ENCODE results near the gene FAM177B.
"Not testable (repeated sequence)": the region's sequence is repeated elsewhere in the genome, so short reads cannot be mapped to it uniquely, and the experiment has no call there.

The FAM177B gene

DNA sequence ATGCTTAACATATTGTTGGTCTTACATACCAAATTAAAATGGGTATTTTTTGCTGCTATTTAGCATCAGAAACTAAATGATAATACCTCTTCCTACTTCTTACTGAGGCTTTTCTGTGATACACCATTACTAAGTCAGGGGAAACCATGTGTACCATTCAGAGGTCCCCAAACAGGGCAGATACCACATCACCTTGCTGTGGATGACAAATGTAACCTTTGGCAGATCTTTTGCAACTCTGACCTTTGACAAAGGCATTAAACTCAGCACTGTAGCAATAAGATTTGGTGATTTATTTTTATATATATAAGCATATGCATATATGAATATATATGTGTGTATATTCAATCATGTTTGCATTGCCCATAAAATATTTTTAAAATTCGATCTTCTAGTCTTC, 2.9 kb downstream of the FAM177B start:
- DNase-seq (ENCODE audit: low read depth in 2 of 3, low spot score in 2 of 3) = no peak

DNA sequence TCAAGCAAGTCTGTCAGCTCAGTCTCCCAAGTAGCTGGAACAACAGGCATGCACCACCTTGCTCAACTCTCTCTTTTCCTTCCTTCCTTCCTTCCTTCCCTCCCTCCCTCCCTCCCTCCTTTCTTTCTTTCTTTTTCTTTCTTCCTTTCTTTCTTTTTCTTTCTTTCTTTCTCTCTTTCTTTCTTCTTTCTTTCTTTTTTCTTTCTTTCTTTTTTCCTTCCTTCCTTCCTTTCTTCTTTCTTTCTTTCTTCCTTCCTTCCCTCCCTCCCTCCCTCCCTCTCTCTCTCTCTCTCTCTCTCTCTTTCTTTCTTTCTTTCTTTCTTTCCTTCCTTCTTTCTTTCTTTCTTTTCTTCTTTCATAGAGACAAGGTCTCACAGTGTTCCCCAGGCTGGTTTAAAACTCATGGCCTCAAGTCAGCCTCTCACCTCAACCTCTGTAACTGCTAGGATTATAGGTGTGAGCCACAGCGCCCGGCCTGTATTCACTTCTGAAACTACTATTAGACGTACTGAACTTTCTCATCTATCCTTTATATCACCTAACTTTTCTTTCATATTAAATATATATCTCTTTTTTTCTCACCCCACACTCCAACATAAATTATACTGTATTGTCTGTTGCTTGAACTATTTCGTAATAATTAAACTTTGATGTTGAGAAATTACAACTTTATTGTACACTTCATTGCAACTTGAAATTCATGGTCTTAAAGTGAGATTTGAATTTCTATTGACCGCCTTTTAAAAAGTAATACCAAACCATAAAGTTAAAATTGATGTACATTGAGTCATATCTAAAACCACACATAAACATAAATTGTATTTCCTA, 4.8 kb downstream of the FAM177B start:
- not testable (repeated sequence) for DNase-seq (ENCODE audit: low read depth in 2 of 3, low spot score in 2 of 3)

DNA sequence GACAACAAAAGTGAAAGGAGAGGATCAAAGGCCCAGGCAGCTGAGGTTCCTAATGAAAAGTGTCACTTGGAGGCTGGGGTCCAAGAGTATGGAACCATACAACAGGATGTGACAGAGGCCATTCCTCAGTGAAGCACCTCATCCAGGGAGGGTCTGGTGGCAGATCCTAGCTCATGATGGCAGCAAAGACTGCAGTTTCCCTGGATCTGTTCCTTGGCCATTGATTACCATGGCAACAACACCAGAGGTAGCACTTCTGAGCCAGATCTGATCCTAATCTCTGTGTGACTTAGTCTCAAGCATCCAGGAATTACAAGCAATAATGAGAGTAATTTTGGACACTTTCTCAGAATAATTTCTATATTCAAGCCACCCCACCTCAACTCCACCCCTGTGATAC, 12.9 kb downstream of the FAM177B start:
- DNase-seq (ENCODE audit: low read depth in 2 of 3, low spot score in 2 of 3) = no peak

DNA sequence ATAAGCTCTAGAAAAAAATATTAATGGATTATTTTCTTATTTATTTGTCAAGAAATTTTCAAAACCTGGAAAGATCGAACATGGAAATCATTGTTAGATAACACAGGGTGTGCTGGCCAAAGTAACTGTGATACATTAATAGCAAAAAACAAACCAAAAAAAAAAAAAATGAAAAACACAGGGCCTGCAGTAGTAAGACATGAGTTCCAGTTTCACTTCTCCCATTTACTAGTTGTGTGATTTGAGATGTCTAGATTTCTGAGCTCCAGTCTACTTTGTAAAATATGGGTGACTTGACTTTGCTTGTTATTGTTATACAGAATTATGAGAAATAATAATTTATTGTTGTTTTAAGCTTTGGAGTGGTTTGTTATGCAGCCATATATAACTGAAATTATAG, 13.6 kb downstream of the FAM177B start:
- no peak for DNase-seq (ENCODE audit: low read depth in 2 of 3, low spot score in 2 of 3)

DNA sequence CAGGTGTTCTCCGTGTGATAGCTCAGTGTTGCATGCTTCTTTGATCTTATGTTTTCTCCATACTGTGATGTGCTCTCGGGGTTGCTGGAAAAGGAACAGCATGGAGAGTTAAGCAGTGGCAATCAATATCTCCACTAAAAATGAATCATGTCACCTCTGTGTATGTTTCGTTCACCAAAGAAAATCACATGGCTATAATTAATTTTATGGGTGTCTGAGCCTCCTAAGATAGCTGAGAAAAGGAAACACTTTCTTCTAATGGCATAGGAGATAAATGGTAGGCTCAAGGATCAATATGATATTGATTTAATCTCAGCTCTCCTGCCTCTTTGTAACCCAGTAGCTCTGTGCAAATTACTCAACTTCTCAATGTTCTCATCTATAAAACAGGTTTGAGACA, 14.3 kb downstream of the FAM177B start:
- no peak for DNase-seq (ENCODE audit: low read depth in 2 of 3, low spot score in 2 of 3)

DNA sequence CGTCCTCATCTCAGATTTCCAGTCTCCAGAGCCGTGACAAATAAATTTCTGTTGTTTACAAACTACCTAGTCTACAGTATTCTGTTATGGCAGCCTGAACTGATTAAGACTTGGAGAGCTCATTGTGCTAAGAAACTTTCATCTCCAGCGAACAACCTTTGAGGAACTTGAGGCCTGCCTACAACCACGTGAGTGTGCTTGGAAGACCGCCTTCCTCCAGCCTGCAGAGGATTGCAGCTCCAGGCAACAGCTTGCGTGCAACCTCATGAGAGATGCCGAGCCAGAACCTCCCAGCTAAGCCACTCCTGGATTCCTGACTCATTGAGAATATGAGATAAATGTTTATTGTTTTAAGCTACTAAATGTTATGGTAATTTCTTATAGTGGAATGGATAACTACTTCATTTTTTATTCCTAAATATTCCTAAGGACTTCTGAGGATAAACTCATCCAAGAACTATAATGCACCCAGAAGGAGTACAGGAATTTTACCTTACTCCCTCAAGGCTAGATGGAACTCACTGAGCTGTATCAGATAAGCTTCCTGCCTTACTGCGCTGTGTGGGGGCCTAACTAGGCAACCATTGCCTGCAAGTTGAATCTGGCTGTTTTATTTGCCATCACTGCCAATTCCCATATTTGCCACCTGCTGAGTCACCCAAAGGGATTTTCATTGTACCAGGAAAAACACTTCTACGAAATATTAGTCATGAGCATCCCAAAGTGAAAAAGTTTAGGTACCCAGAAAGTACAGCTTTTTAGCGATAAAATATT, 17.6 kb downstream of the FAM177B start:
- no peak for DNase-seq (ENCODE audit: low read depth in 2 of 3, low spot score in 2 of 3)

DNA sequence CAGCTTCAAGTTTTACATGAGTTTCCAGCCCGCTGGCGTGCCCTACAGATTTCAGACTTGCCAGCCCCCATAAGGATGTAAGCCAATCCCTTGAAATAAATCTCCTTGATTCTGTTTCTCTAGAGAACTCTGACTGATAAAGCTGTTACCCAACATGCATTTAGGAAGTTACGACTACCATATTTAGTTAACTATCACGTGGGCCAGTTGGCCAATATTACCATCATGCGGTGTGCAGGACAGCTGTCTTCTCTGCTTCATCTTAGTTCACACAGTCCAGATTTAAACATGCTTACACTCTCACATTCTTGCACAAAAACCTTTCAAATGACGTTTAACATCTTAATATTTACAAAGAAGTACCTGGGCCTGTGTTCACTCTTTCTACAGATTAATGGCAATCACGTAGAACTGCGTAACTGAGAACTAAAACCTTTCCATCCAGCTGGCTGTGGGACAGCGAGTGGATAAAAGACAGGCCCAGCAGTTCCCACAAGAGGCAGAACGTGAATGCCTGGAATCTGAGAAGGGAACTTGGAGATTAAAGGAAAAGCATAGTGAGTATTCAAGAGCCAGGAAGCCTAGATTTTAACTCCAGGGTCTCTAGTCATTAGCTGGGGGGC, 20.8 kb downstream of the FAM177B start:
- no peak for DNase-seq (ENCODE audit: low read depth in 2 of 3, low spot score in 2 of 3)

DNA sequence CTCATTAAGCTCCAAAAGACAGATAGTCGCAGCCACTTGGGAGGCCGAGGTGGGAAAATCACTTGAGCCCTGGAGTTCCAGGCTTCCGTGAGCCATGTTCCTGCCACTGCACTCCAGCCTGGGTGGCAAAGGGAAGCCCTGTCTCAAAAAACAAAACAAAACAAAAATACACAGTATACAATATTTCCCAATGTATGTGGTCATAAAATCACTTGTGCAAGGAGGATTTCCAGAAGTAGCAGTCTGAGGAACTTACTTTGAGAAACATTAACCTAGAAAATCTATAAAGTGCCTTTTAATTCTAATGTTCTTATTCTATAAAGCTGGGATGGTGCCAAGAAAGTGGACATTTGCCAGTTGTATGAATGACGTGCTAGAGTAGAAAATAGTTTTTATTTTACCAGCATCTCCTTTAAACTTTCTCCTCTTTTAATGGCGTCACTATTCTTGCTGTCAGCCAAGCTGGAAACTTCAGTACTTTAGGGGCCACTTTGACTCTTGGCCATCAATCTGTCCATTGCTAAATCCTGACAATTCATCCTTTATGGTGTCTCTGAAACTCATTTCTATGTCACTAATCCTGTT, 22.5 kb downstream of the FAM177B start:
- no peak for DNase-seq (ENCODE audit: low read depth in 2 of 3, low spot score in 2 of 3)

DNA sequence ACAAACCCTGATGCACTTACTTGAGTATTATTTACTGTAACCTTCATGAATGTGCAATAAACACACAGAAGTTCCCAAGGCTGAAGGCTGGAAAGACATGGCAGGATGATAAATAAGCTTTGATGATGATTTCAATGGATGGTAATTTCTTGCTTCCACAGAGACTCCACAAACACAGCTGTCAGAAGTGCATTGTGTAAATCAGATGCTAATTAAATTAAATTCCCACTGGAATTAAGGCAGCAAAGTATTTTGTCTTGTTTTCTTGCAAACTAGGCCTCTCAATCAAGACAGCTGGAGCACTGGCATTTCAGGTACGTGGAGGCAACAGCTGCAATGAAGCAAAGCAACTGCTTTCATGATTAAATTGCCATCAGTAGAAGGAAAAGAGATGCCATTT, 24.1 kb downstream of the FAM177B start:
- DNase-seq (ENCODE audit: low read depth in 2 of 3, low spot score in 2 of 3) = no peak

DNA sequence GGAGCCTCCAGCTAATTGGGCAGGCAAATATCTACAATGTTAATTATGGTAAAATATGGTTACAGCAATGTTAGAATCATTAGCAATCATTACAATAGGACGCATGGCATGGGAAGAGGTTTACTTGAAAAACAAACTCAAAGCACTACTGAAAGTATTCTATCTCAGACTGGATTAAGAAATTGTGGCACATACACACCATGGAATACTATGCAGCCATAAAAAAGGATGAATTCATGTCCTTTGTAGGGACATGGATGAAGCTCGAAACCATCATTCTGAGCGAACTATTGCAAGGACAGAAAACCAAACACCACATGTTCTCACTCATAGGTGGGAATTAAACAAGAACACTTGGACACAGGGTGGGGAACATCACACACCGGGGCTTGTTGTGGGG, 25.2 kb downstream of the FAM177B start:
- DNase-seq (ENCODE audit: low read depth in 2 of 3, low spot score in 2 of 3) = not testable (repeated sequence)

DNA sequence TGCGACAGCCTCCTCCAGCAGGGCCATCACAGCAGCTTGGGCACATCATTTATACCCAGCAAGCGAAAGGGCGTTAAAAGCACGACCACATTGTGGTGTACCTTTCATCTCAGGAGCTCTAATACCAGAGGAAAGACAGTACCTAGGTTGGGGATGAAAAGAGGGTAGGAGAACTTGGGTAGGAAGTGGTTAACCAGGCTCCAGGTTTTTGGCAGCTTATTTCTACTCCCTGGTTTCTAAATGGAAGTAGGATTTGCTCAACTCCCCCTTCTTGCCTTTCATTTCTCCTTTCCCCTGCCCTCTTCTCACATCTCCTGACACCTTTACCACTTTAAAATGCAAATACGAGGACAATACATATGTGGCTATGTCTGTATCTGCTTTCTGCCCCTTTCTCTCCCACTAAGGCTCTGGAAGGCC, 30.2 kb downstream of the FAM177B start:
- DNase-seq (ENCODE audit: low read depth in 2 of 3, low spot score in 2 of 3) = no peak

DNA sequence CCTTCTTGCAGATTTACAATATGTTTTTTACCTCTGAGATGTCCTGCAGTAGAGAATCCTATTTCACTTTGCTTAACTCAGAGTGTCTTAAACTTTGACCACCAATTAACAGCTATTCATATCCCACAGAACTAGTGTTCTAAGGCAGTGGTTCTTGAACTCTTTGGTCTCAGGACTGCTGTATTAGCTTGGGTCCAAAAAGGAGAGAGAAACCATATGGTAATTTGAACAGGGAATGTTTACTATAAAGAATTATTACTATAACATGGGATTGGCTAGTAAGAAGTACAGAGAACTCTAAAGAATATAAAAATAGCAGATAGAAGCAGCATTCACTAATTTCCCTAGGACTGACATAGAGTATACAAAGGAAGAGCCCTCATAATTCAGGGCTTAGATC, 31.6 kb downstream of the FAM177B start:
- no peak for DNase-seq (ENCODE audit: low read depth in 2 of 3, low spot score in 2 of 3)

DNA sequence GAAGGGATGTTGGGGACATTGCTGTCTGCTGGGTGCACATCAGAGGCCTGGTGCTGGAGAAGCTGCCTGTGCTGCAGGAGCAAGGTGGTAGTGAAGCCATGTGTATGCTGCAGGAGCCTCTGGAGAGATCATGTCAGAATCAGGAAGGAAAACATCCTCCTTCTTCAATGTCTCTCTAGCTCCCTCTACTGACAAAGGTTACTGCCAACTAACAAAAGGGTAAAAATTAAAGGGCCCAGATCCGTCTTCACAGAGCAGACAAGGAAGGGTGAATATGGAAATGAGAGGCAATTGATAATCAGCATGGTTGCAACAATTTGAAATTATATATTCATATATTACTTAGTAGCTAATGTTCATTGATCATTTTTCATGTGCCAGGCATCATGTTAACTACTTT, 32.2 kb downstream of the FAM177B start:
- no peak for DNase-seq (ENCODE audit: low read depth in 2 of 3, low spot score in 2 of 3)

DNA sequence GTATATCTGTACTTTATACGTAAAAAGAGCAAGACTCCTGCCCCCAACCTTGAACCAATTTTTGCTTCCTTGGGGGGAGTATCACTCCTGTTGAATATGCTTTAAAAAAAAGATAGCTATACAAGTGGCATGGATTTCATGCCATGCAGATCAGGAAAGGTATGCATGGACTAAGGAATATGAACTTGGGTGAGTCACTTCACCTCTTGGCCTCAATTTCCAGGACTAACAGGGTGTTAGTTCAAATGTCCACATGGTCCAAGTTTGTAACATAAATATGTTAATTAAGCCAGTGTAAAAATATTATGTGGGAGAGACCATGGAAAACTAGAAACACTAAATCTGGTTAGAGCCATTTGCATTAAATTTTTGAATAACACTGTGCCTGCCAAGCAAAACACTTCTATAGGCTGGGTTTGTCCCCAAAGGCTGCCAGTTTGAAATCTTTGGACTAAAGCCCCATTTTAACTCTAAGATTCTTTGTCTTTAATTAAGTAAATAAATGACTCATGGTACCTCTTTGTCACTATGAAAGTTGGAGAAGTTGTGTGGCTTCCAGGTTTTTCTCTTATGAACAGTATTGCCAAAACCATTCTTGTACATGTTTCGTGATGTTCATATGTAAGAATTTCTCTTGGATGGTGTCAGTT, 33.1 kb downstream of the FAM177B start:
- DNase-seq (ENCODE audit: low read depth in 2 of 3, low spot score in 2 of 3) = no peak

DNA sequence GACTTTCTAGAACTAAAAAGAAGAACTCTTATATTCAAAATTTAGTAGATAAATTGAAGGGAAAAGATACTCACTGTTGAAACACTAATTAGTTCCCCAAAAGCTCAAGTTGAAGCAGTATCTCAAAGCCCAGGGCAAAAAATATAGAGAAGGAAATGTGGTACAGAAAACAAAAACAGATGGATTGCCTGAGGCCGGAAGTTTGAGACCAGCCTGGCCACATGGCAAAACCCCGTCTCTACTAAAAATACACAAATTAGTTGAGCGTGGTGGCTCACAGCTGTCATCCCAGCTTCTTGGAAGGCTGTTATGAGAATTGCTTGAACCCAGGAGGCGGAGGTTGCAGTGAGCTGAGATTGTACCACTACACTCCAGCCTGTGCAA, 36.0 kb downstream of the FAM177B start:
- DNase-seq (ENCODE audit: low read depth in 2 of 3, low spot score in 2 of 3) = no peak

DNA sequence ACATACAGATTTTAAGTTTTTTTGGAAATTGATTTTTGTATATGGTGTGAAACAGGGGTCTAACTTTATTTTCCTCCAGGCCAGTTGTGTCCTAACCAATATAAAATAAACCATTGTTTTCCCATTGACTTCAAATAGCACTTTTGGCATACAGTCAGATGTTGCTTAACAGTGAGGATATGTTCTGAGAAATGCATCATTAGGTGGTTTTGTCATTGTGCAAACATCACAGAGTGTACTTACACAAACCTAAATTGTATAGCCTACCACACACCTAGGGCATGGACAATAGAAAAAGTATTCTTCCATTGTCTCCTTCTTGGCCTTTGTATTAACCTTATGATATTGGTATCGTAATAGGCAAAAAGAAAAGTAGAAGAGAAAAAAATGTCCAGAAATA, 40.5 kb downstream of the FAM177B start:
- no peak for DNase-seq (ENCODE audit: low read depth in 2 of 3, low spot score in 2 of 3)

DNA sequence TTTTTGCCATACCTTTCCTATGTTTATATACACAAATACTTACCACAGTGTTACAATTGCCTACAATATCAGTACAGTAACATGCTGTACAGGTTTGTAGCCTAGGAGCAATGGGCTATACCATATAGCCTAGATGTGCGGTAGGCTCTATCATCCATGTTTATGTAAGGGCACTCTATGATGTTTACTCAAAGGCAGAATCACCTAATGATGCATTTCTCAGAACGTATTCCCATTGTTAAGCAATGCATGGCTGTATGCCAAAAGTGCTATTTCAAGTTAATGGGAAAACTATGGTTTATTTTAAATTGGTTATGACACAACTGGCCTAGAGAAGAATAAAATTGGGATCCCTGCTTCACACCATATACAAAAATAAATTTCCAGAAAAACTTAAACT, 41.0 kb downstream of the FAM177B start:
- no peak for DNase-seq (ENCODE audit: low read depth in 2 of 3, low spot score in 2 of 3)

DNA sequence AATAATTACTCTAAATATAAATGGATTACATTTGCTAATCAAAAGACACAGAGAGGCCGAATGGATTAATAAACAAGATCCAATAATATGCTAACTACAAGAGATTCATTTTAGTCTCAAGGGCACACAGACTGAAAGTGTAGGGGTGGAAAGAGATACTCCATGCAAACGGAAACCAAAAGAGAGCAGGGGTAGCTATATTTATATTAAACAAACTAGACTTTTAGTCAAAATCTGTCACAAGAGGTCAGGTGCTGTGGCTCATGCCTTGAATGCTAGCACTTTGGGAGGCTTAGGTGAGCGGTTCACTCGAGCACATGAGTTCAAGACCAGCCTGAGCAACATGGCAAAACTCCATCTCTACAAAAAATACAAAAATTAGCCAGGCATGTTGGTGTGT, 44.2 kb downstream of the FAM177B start:
- DNase-seq (ENCODE audit: low read depth in 2 of 3, low spot score in 2 of 3) = no peak

DNA sequence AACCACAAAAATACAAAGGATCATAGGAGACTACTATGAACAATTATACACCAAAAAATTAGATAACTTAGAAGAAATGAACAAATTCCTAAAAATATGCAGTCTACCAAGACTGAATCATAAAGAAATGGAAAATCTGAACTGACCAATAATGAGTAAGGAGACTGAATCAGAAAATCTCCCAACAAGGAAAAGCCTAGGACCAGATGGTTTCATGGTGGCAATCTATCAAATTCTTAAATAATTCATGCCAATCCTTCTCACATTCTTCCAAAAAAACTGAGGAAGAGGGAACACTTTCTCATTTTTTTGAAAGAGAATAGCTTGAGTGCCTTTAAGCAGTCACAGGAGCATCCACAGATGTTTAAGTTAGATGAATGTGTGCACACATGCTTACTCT, 46.0 kb downstream of the FAM177B start:
- no peak for DNase-seq (ENCODE audit: low read depth in 2 of 3, low spot score in 2 of 3)

DNA sequence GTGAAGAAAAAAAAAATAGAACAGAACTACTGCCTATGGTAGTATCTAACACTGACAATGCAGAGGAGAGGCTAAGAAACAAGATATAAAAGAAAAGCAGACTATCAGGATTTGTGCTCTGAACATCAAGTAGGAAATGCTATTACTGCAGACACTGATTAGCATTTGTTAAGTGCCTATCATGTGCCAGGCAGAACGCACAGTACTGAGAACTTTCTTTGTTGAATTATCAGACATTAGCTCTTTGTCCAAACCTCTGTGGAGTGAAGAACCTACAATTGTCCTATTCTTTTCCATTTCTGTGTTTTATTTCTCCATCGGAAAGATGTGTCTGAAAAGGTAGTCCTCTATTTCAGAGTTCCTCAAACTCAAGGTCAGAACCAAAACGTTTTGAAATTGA, 47.4 kb downstream of the FAM177B start:
- no peak for DNase-seq (ENCODE audit: low read depth in 2 of 3, low spot score in 2 of 3)

DNA sequence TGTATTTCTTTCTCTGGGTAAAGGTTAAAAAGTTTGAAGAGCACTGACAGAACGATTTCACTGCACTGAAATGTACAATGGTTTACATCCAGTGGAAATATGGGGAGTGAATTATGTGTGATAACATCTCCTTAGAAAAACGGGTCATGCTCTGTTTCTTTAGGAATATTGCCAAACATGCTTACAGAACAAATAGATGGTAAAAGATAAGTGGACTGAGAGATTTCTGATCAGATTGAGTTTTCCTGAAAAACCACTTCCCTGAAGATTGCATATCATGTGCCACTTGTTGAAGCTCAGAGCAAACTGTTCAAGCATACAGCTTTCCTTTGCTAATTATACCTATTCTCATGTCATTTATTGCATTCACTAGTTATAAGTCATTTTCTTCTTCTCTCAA, 47.9 kb downstream of the FAM177B start:
- DNase-seq (ENCODE audit: low read depth in 2 of 3, low spot score in 2 of 3) = no peak

Data from activated CD8-positive, alpha-beta memory T cell treated with anti-CD3 and anti-CD28 coated beads for 48 hours (primary cell).